ENCODE data around the gene UGGT1.
"Not testable (repeated sequence)": the region's sequence is repeated elsewhere in the genome, so short reads cannot be mapped to it uniquely, and the experiment has no call there.

The UGGT1 gene

GRCh38 chr2:128174067-128174466, 83.1 kb downstream of the UGGT1 start:
- not testable (repeated sequence) for DNase-seq

- DNase-seq = no peak
Observed at GRCh38 chr2:128177315-128177714, 86.3 kb downstream of the UGGT1 start.

DNA sequence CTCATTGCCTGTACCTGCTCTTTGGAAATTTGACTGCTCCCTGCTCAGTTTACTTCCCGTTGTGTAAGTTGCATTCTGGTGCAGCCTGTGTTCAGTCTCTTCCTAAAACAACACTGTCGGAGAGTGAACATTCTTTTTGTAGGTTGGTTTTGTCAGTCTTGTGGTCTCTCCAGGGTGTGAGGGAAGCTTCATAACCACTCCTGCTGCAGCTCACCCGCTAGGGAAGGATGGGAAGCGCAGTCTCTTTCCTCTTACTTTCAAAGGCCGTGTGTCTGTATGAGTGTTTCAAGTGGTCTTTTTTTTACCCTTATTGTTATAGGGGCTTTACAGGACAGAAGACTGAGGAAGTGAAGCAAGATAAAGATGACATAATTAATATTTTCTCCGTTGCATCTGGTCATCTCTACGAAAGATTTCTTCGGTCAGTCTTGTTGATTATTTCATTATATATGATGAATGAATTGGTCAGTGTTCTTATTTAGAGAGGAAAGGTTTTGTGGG, 87.2 kb downstream of the UGGT1 start:
- no peak for DNase-seq

- peak; percentile 54 to 63 for DNase-seq
Observed at GRCh38 chr2:128178650-128179460, 87.9 kb downstream of the UGGT1 start.

DNA sequence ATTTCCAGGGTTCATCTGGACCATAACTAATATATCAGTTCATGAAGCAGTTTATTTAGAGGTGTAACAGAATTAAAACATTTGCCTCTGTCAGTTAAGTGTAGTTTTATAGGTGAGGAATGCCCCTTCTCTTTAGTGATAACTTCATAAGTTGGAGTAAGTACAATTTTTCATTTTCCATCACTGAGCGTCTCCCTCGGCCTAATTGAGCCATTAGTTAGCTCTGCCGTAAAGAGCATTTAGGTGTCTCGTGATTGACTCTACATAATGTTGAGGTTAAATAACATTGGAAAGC, 88.4 kb downstream of the UGGT1 start:
- no peak for DNase-seq

DNA sequence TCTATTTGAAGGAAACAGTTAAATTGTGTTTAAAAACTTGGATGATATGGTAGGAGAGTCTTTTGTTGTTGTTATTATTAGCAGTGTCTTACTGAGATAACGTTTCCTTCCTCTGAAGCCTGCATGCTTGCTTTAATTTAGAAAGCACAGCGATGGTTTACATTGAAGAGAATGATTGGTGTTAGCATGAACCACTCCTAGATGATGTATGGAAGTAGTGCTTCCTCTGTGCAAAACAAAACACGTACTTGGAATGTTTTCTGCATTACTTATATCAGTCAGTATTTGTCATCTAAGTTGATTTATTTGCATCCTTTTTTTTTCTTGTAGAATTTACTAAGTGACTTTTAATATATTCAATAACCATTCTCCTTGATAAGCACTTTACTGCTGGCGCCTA, 89.0 kb downstream of the UGGT1 start:
- DNase-seq = no peak

GRCh38 chr2:128185576-128185975, 94.6 kb downstream of the UGGT1 start:
- no peak for DNase-seq

- no peak for DNase-seq
Observed at GRCh38 chr2:128187032-128187654, 96.1 kb downstream of the UGGT1 start.

DNA sequence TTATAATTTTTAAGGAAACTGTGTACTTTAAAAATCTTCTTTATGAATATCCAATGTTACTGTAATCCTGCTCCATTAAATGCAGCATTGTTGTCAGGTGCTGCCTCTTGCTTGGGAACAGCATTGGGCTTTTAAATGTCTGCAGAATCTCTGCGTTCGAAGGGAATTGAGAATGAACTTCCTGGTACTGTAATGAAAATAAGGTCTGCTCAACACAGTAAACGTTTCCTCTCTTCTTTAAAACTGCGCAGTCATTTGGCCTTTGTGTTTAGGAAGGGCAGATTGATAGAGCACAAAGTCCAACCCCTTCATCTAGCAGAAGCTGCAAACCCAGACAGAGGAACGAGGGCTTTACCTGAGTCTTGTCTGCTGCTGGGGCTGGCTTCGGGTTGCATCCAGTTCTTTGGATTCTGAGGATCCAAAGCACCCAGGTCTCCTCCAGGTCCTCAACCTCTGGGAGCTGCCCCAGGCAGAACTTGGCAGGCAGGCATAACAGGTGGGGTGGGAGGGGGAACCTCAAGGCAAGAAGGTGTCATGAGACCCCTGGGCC, 104.5 kb downstream of the UGGT1 start:
- no peak for DNase-seq

- DNase-seq = no peak
Observed at GRCh38 chr2:128196026-128196425, 105.0 kb downstream of the UGGT1 start.

DNA sequence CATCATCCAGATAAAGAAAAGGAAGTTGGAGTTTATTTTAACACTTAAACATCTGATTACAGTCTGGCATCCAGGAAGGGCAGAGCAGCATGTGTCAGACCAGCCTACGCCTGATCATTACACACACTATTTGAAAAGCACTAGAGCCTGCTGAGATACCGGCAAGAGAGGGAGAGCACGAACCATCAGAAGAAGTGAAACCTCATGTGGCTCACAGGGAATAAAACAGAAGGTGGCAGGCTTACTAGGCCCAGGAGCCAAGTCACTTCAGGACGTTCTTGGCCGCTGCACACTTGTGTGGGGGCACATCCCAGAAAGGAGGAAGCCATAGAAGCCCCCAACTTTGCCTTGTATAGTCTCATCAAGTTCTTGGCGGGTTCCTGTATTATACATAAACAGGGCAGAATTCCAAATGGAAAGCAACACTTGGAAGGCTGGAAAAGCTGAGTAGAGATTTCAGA, 105.5 kb downstream of the UGGT1 start:
- DNase-seq = no peak

GRCh38 chr2:128197059-128197458, 106.1 kb downstream of the UGGT1 start:
- DNase-seq = no peak

DNA sequence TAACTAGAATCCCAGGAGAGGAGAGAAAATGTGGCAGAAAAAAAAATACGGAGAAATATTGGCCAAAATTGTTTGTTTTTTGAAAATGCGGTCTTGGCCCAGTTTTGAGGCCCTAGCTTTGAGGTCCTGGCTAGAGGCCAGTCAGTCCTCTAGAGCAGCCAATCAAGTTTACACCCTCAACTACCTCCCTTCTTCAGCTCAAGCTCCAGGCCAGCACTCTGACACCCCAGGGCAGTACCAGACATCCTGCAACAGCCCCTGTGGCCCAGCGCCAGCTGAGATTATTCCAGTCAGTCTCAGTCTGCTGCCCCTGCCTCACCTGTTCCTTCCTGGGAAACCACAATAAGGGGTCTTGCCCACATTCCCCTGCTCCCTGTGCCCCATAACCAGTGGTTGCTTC, 107.7 kb downstream of the UGGT1 start:
- no peak for DNase-seq

- DNase-seq = no peak
Observed at GRCh38 chr2:128199141-128199540, 108.1 kb downstream of the UGGT1 start.

GRCh38 chr2:128202791-128203190, 111.8 kb downstream of the UGGT1 start:
- DNase-seq = no peak

- no peak for DNase-seq
Observed at GRCh38 chr2:128206245-128206644, 115.2 kb downstream of the UGGT1 start.

DNA sequence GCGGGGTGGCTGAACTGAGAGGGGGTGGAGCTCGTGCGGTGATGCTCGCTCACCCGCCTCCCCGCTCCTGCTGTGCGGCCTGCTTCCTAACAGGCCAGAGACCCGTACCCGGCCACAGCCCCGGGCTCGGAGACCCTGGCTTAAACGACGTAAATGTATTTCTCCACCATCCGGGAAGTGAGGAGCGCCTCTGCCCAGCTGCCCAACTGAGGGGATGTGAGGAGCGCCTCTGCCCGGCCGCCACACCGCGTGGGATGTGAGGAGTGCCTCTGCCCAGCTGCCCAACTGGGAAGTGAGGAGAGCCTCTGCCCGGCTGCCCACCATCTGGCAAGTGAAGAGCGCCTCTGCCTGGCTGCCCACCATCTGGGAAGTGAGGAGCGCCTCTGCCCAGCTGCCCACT, 117.0 kb downstream of the UGGT1 start:
- no peak for DNase-seq

GRCh38 chr2:128208631-128209324, 117.8 kb downstream of the UGGT1 start:
- DNase-seq = not testable (repeated sequence)

- no peak for DNase-seq
Observed at GRCh38 chr2:128214251-128214650, 123.3 kb downstream of the UGGT1 start.

GRCh38 chr2:128214866-128215460, 124.0 kb downstream of the UGGT1 start:
- no peak for DNase-seq

- no peak for DNase-seq
Observed at GRCh38 chr2:128215897-128216642, 125.1 kb downstream of the UGGT1 start.

- no peak for DNase-seq
Observed at GRCh38 chr2:128217671-128218070, 126.7 kb downstream of the UGGT1 start.

All from CD4-positive, alpha-beta T cell treated with Interleukin-1 beta for 1 hour (primary cell).